ENCODE data around the gene DNAJC16.
"Not testable (repeated sequence)": the region's sequence is repeated elsewhere in the genome, so short reads cannot be mapped to it uniquely, and the experiment has no call there.

The DNAJC16 gene

GRCh38 chr1:15526490-15527339 lies at the start of gene DNAJC16:
Gene DNAJC16 (plus strand): TSS chr1:15526848. CDS start chr1:15529106, 2,258 bp downstream.
- peak; percentile 84 to 94 for DNase-seq (ENCODE audit: low read depth in 2 of 2)

DNA sequence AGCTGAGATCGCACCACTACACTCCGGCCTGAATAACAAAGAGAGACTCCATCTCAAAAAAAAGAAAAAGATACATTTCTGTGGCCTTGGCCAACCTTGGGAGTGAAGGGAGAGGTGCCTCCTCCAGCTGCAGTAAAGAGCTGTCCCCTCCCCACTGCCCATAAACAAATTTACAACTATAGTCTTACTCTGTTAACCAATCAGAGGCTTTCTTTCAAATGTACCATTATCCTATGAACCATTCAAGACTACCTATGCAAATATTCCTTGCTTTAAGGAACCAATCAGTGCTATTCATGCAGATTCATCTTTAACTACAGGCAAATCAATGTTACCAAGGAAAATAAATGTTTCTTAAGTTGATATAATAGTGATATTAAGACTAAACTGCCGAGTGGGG lies 49.7 kb upstream of the DNAJC16 start:
- DNase-seq (ENCODE audit: low read depth in 2 of 2): no peak

DNA sequence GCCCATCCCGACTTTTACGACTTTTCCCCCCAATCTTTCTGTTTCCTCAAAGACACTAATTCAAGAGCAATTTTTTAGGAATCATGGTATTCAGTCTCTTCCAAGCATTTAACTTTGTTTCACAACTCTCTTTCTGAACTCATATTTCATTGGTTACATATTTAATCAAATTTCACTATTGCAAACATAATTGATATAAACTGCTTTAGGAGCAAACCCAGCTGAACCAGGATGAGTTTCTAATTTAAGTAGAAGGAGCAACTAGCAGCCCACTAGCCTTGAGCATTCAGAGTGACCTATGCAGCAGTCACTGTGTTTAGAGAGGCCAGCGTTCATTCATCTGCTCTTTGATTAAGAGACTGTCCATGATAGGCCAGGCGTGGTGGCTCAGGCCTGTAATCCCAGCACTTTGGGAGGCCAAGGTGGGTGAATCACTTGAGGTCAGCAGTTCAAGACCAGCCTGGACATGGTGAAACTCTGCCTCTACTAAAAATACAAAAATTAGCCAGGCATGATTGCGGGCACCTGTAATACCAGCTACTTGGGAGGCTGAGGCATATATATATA lies 48.9 kb upstream of the DNAJC16 start:
- DNase-seq (ENCODE audit: low read depth in 2 of 2): no peak

DNA sequence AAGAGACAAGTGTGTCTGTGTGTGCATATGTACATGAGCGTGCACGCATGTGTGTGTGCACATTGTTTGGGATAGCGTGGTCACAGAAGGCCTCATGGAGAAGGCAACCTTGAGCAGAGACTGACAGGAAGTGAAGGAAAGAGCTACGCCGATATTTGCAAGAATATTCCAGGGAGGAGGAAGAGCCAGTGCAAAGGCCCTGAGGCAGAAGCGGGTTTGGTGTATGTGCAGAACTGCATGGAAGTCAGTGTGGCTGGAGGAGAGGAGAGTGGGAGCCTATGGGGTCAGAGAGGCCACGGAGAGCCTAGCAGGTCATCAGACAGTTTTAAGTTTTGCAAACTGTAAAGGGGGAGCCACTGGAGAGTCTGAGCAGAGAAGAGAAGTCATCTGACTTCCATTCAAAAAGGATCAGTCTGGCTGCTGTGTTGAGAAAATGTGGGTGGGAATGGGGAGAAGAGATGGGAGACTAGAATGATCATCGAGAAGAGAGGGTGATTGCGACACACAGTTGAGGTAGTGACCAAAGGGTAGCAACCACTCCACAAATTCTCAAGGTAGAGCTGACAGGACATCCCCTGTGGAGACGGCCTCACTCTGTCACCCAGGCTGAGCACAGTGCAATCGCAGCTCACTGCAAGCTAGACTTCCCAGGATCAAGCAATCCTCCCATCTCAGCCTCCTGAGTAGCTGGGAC lies 46.8 kb upstream of the DNAJC16 start:
- no peak for DNase-seq (ENCODE audit: low read depth in 2 of 2)

GRCh38 chr1:15482455-15482854 lies 44.2 kb upstream of the DNAJC16 start:
- not testable (repeated sequence) for DNase-seq (ENCODE audit: low read depth in 2 of 2)

DNA sequence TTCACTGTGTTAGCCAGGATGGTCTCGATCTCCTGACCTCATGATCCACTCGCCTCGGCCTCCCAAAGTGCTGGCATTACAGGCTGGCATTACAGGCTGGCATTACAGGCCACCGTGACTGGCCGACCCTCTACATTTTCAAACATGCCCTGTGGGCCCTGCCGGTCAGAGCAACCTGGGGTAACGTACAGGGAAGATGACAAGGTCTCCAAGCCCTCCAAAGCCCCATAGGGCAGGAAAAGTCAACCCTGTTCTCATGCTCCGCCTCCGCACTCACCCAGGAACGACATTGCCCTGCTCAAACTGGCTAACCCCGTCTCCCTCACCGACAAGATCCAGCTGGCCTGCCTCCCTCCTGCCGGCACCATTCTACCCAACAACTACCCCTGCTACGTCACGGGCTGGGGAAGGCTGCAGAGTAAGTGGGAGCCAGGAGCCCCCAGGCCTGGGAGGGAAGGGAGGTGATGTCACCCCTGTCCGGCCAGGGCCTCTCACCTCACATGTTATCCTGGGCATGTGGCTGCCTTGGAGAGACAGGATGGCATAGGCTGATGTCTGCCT lies 43.6 kb upstream of the DNAJC16 start:
- not testable (repeated sequence) for DNase-seq (ENCODE audit: low read depth in 2 of 2)

DNA sequence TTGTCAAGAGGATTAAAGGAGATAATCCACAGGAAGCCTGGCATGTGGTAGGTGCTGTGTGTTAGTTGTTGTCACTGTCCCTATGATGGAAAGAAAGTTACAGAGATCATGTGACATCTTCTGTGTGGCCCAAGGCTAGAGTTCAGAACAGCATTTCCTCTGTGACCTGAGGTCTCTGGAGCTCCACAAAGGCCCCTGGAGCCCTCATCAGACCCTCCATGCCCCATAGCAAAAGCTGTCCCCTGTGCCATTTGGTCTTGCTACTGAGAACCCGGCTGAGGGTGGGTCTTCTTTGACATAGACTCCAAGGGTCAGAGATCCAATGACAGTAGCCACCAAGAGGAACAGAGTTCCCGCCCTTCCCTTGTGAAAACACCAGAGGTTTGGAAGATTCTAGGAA lies 42.7 kb upstream of the DNAJC16 start:
- no peak for DNase-seq (ENCODE audit: low read depth in 2 of 2)

GRCh38 chr1:15484443-15484842 lies 42.2 kb upstream of the DNAJC16 start:
- not testable (repeated sequence) for DNase-seq (ENCODE audit: low read depth in 2 of 2)

DNA sequence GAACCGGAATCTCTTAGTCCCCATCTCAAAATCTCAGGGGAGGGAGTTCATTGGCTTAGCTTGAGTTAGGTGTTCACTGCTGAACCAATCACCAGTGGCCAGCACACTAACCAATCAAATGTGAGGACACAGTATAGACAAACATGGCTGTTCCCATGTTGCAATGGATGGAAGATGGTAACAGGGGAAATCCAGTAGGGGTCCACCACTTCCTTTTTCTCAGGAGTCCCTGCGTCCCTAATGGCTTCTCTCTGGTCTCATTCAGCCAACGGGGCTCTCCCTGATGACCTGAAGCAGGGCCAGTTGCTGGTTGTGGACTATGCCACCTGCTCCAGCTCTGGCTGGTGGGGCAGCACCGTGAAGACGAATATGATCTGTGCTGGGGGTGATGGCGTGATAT lies 41.0 kb upstream of the DNAJC16 start:
- no peak for DNase-seq (ENCODE audit: low read depth in 2 of 2)

DNA sequence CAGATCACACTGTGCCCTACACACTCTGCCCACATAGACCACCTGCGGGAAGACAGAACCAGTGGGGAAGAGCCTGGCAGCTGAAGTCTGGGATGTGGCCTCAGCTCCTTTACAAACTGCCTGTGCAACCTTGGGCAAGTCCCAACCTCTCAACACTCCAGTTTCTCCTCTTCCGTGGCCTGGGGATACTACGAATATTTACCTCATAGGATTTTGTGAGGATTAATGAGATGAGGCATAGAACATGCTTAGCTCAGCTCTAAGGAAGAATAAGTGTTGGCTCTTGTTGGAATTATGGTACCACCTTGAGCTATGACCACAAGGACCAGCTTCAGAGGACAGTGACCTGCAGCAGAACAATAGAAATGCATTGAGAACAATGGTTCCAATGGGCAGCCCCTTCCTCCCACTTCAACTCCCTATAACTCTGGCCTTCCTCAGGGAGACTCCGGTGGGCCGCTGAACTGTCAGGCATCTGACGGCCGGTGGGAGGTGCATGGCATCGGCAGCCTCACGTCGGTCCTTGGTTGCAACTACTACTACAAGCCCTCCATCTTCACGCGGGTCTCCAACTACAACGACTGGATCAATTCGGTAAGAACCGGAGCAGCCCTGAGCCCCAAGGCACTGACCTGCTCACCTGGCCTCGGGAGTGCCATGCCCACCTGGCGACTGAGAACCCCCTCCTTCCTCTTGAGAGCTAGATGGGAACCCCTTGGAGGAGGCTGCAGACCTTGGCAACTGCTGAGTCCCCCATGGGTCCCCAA lies 39.6 kb upstream of the DNAJC16 start:
- not testable (repeated sequence) for DNase-seq (ENCODE audit: low read depth in 2 of 2)

GRCh38 chr1:15488371-15488770 lies 38.3 kb upstream of the DNAJC16 start:
- DNase-seq (ENCODE audit: low read depth in 2 of 2): no peak

GRCh38 chr1:15489052-15489736 lies 37.5 kb upstream of the DNAJC16 start:
- no peak for DNase-seq (ENCODE audit: low read depth in 2 of 2)

DNA sequence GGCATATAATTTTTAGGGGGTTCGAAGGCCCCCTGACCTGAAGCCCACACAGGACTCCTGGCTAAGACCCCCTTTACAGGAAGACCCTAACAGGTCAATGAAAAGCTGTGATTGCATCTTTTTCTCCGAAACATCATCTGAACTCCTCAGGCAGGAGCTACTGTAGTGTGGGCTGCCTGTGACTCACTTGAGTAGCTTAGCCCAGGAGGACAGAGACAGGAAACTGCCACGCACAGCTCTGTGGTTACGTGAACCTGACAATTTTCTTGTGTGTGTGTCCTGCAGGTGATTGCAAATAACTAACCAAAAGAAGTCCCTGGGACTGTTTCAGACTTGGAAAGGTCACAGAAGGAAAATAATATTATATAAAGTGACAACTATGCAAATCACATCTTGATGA lies 35.6 kb upstream of the DNAJC16 start:
- DNase-seq (ENCODE audit: low read depth in 2 of 2): not testable (repeated sequence)

- DNase-seq (ENCODE audit: low read depth in 2 of 2): no peak
Measured at GRCh38 chr1:15492596-15492995, 34.1 kb upstream of the DNAJC16 start.

- DNase-seq (ENCODE audit: low read depth in 2 of 2): no peak
Measured at GRCh38 chr1:15493869-15494390, 32.7 kb upstream of the DNAJC16 start.

DNA sequence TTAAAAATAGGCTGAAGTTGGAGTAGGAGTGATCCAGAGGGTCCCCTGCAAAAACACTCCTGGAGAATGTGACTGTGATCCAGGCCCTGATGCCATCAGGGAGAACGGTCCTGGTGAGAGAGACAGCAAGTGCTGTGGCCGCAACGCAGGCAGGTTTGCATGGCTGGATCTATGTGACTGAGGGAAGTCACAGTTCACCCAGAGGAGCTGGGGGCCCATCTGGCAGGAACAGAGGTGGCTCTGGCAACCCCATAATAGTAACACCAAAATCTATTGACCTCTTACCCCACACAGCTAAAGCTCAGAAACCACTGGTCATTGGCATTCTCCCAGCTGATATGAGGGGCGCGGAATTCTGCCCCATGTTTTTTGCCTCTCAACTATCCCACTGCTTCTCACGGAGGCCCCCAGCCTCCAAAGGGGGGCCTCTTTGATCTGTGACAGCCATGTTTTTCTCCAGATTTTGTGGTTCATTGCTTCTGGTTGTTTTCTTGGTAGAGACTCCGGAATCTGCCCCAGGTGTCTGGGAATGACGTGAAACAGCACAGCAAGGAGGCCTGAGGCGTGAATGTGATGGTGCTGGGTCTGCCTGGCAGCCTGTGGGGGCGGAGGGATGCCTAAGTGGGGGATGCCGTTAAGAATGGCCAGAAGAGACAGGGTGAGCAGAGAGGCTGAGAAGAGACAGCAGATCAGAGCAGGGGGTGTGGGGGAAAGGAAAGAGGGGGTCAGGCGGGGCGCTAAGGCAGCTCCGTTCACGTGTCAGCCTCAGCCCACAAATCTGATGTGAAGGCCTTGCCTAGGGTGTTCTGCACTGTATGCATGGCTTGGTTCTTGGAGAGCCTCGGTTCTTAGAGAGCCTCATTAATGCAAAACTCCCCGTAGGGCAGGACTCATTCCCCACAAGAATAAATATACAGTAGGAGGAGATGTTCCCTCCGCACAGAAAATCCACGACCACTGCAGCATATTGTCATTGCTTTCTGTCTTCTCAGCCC lies 26.2 kb upstream of the DNAJC16 start:
- DNase-seq (ENCODE audit: low read depth in 2 of 2): no peak

DNA sequence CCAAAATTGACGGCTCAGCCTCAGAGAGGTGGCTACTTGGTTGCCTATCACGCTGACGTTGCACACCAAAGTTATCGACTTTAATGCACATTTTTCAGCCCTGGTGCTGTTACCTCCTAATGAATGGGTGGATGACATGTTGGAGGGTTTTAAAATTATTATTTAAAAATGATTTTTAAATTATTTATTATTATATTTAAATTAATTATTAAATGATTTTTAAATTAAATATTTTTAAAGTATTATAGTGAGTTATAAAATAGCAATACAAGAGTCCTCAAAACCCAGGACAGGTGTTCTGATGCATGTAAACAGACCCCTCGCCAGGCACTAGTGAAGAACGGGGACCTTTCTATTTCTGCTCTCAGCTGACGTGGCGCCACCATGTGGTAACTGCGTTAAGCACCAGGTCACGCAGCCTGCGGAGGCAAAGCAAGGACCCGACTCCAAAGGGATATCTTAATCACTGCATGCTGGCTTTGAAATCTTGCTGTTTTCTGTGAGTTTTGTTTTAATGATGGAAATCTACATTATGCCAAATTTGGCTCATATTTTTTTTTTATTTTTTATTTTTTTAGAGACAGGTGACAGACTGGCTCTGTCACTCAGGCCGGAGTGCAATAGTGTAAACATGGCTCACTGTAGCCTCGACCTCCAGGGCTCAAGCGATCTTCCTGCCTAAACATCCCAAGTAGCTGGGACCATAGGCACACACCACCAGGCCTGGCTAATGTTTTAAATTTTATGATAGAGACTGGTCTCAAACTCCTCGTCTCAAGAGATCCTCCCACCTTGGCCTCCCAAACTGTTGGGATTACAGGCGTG lies 25.2 kb upstream of the DNAJC16 start:
- peak in 1 of 2 donors; percentile 24 for DNase-seq (ENCODE audit: low read depth in 2 of 2)

DNA sequence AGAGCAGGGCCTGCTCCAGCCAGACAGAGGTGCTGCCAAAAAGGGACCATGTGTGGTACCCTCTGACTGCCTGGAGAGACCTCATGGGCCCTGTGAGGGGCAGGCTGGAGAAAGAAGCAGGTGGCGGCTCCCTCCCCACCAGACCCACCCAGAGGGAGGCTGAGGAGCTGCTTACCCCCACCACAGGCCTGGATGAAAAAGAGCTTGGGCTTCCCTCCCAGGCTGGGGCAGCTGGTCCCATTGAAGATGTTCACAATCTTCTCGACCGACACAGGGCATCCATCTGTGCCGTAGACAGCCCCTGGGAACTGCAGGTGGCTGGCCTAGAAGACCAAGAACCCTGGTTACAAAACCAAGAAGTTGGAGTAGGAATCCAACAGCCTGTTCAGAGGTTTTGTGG lies 22.2 kb upstream of the DNAJC16 start:
- no peak for DNase-seq (ENCODE audit: low read depth in 2 of 2)

- DNase-seq (ENCODE audit: low read depth in 2 of 2): no peak
Measured at GRCh38 chr1:15506831-15507230, 19.8 kb upstream of the DNAJC16 start.
